ENCODE measurements around the gene PTPN6.

Gene PTPN6

DNA sequence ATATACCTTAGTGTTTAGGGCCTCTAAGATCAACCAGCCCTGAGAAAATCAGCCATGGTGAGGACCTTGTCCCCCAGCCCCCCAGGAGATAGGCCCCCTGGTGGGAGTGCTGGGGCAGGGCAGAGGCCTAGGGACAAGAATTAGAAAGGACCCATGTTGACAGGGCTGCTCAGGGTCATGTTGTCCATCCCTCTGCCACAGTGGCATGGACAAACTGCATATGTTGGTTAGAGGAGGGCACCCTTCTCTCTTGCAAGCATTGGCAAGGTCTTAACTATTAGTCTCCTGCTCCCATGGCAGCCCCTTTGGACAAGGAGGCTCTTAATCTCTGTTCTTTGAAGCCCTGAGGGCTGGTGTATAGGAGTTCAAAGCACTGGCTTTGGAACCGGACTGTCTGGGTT, 755 bp upstream of the PTPN6 start:
- in situ Hi-C loops (cut with HindIII; ENCODE audit: low sequenced_read_pairs), result no loop called here
- no peak overlapping the region for H3K4me3 ChIP-seq (ENCODE audit: low read depth, low read length)
- TF ChIP-seq, protein P1, sequence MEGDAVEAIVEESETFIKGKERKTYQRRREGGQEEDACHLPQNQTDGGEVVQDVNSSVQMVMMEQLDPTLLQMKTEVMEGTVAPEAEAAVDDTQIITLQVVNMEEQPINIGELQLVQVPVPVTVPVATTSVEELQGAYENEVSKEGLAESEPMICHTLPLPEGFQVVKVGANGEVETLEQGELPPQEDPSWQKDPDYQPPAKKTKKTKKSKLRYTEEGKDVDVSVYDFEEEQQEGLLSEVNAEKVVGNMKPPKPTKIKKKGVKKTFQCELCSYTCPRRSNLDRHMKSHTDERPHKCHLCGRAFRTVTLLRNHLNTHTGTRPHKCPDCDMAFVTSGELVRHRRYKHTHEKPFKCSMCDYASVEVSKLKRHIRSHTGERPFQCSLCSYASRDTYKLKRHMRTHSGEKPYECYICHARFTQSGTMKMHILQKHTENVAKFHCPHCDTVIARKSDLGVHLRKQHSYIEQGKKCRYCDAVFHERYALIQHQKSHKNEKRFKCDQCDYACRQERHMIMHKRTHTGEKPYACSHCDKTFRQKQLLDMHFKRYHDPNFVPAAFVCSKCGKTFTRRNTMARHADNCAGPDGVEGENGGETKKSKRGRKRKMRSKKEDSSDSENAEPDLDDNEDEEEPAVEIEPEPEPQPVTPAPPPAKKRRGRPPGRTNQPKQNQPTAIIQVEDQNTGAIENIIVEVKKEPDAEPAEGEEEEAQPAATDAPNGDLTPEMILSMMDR (IDR thresholded peaks at IDR 0.05; ENCODE audit: low read depth, low read length, missing control alignments), result peak; percentile 2
- no peak for DNase-seq (ENCODE audit: low read depth)

DNA sequence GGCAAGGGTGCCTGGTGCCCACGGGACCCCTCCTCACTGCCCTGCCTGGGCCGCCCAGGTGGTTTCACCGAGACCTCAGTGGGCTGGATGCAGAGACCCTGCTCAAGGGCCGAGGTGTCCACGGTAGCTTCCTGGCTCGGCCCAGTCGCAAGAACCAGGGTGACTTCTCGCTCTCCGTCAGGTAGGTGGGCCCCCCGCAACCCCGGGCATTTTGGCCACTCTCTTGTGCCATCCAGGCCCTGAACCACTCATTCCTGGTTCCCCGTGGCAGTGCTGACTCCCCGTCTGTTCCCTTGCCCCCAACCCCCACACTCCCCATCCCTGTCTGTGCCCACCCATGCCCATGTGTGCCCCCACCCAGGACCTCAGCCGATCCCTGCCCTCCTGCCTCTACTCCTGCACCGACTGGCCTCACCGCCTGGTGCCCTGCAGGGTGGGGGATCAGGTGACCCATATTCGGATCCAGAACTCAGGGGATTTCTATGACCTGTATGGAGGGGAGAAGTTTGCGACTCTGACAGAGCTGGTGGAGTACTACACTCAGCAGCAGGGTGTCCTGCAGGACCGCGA, 480 bp downstream of the PTPN6 start:
- in situ Hi-C loops (cut with HindIII; ENCODE audit: low sequenced_read_pairs), result no loop called here
- no peak overlapping the region for H3K4me3 ChIP-seq (ENCODE audit: low read depth, low read length)
- TF ChIP-seq, protein P1 (IDR thresholded peaks at IDR 0.05; ENCODE audit: low read depth, low read length, missing control alignments), result no peak
- no peak for DNase-seq (ENCODE audit: low read depth)

- H3K4me3 ChIP-seq (ENCODE audit: low read depth, low read length), result no peak overlapping the region
- no peak for DNase-seq (ENCODE audit: low read depth)
- TF ChIP-seq, protein P1 (IDR thresholded peaks at IDR 0.05; ENCODE audit: low read depth, low read length, missing control alignments), result no peak
- in situ Hi-C loops (cut with HindIII; ENCODE audit: low sequenced_read_pairs), result no loop called here
These were observed 1.1 kb downstream of the PTPN6 start for GRCh38 chr12:6952121-6952862.

- TF ChIP-seq, protein P1 (IDR thresholded peaks at IDR 0.05; ENCODE audit: low read depth, low read length, missing control alignments), result no peak
- in situ Hi-C loops (cut with HindIII; ENCODE audit: low sequenced_read_pairs), result no loop called here
- no peak for DNase-seq (ENCODE audit: low read depth)
- no peak overlapping the region for H3K4me3 ChIP-seq (ENCODE audit: low read depth, low read length)
These were observed 1.8 kb downstream of the PTPN6 start for GRCh38 chr12:6952863-6953441.

- H3K4me3 ChIP-seq (ENCODE audit: low read depth, low read length), result no peak overlapping the region
- DNase-seq (ENCODE audit: low read depth), result no peak
- in situ Hi-C loops (cut with HindIII; ENCODE audit: low sequenced_read_pairs), result no loop called here
- TF ChIP-seq, protein P1 (IDR thresholded peaks at IDR 0.05; ENCODE audit: low read depth, low read length, missing control alignments), result no peak
These were observed 2.5 kb downstream of the PTPN6 start for GRCh38 chr12:6953442-6954315.

Measured in astrocyte of the cerebellum (primary cell).